NT2/D1 (cell line): Measurements from ENCODE around the gene CYP24A1.

Source experiments
- DNase-seq: peaks from one replicate; pipeline ENCODE4 v3.0.0-alpha.2; 2011; ENCODE audit warnings: low read depth, low spot score
- H3K27me3 ChIP-seq: 2 replicates; pipeline ENCODE4 v1.6.0; 2011; ENCODE audit warnings: mild to moderate bottlenecking; ENCODE audit not compliant: insufficient read length, insufficient read depth
- H3K36me3 ChIP-seq: 2 replicates; pipeline ENCODE4 v1.6.1; 2011; ENCODE audit warnings: mild to moderate bottlenecking, low read length, mixed read lengths; ENCODE audit not compliant: insufficient read depth, insufficient read length
- H3K4me1 ChIP-seq: 2 replicates; pipeline ENCODE4 v1.5.1; 2011; ENCODE audit not compliant: insufficient read depth, insufficient read length
- H3K4me3 ChIP-seq: 2 replicates; pipeline ENCODE4 v1.5.1; 2011; ENCODE audit warnings: low read depth; ENCODE audit not compliant: insufficient read length
- H3K9ac ChIP-seq: 2 replicates; pipeline ENCODE4 v1.6.0; 2011; ENCODE audit warnings: low read depth; ENCODE audit not compliant: insufficient read length
- H3K9me3 ChIP-seq: 2 replicates; pipeline ENCODE4 v1.5.1; 2011; ENCODE audit warnings: mild to moderate bottlenecking, low read length; ENCODE audit not compliant: insufficient read depth
- SUZ12 ChIP-seq: IDR thresholded peaks from 2 replicates; pipeline ENCODE4 v1.6.1; 2011; ENCODE audit not compliant: insufficient read length, insufficient read depth; ENCODE audit errors: extremely low read depth
- YY1 ChIP-seq: IDR thresholded peaks from 2 replicates; pipeline ENCODE4 v1.6.1; 2011; ENCODE audit not compliant: insufficient read length, insufficient read depth
- ZNF274 ChIP-seq: IDR thresholded peaks from 2 replicates; pipeline ENCODE4 v1.6.1; 2011; ENCODE audit warnings: mild to moderate bottlenecking, low read depth, low read length

The CYP24A1 gene

GRCh38 chr20:54119744-54120143, 54.0 kb downstream of the CYP24A1 start:
- no peaks in the 10 kb centered on the region for H3K36me3 ChIP-seq
- peaks cover 4% of the 10 kb centered on the region for H3K4me1 ChIP-seq
- no peak for TF ChIP-seq SUZ12
- no peak for TF ChIP-seq ZNF274
- TF ChIP-seq YY1, result no peak
- no peak for DNase-seq
- H3K9me3 ChIP-seq, result no peaks in the 10 kb centered on the region
- no peaks in the 10 kb centered on the region for H3K27me3 ChIP-seq
- H3K9ac ChIP-seq, result no peak overlapping the region
- H3K4me3 ChIP-seq, result no peak overlapping the region

GRCh38 chr20:54118220-54119001, 55.4 kb downstream of the CYP24A1 start:
- Histone ChIP-seq H3K9ac (no peak overlapping the region), H3K36me3 (no peaks in the 10 kb centered on the region), H3K27me3 (no peaks in the 10 kb centered on the region), H3K9me3 (no peaks in the 10 kb centered on the region), H3K4me3 (no peak overlapping the region), H3K4me1 (peaks cover 4% of the 10 kb centered on the region)
- TF ChIP-seq YY1 (no peak), ZNF274 (no peak), SUZ12 (no peak)
- no peak for DNase-seq

- H3K4me1 ChIP-seq, result peaks cover 4% of the 10 kb centered on the region
- H3K9ac ChIP-seq, result no peak overlapping the region
- H3K27me3 ChIP-seq, result no peaks in the 10 kb centered on the region
Observed at GRCh38 chr20:54116550-54117235, 57.1 kb downstream of the CYP24A1 start.

GRCh38 chr20:54115172-54115854, 58.5 kb downstream of the CYP24A1 start:
- H3K27me3 ChIP-seq, result no peaks in the 10 kb centered on the region
- H3K4me3 ChIP-seq, result no peak overlapping the region
- no peaks in the 10 kb centered on the region for H3K36me3 ChIP-seq
- no peak overlapping the region for H3K9ac ChIP-seq
- no peak for DNase-seq
- H3K9me3 ChIP-seq, result no peaks in the 10 kb centered on the region
- TF ChIP-seq SUZ12, result no peak
- no peak for TF ChIP-seq YY1
- TF ChIP-seq ZNF274, result no peak
- H3K4me1 ChIP-seq, result peaks cover 4% of the 10 kb centered on the region

More at GRCh38 chr20:54116550-54117235, 57.1 kb downstream of the CYP24A1 start:
- Histone ChIP-seq H3K9me3 (no peaks in the 10 kb centered on the region), H3K36me3 (no peaks in the 10 kb centered on the region), H3K4me3 (no peak overlapping the region)
- no peak for DNase-seq
- TF ChIP-seq ZNF274 (no peak), YY1 (no peak), SUZ12 (no peak)

DNA sequence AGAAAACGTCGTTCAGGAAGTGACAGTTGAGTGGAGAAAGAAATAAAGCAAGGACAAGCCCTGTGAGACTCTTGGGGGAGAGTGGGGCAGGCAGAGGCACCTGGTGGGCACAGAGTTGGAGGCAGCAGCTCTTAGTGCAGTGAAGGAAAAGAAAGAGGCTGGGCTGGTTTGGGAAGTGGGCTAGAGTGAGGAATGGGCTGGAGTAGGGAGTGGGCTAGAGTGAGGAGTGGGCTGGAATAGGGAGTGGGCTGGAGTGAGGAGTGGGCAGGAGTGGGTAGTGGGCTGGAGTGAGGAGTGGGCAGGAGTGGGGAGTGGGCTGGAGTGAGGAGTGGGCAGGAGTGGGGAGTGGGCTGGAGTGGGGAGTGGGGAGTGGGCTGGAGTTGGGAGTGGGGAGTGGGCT, 59.7 kb downstream of the CYP24A1 start:
- no peak for DNase-seq
- peaks cover 4% of the 10 kb centered on the region for H3K4me1 ChIP-seq
- no peak overlapping the region for H3K9ac ChIP-seq
- TF ChIP-seq YY1, result no peak
- no peaks in the 10 kb centered on the region for H3K9me3 ChIP-seq
- H3K36me3 ChIP-seq, result no peaks in the 10 kb centered on the region
- no peak overlapping the region for H3K4me3 ChIP-seq
- no peaks in the 10 kb centered on the region for H3K27me3 ChIP-seq

- no peak overlapping the region for H3K9ac ChIP-seq
- no peaks in the 10 kb centered on the region for H3K36me3 ChIP-seq
- TF ChIP-seq SUZ12, result no peak
- no peak for TF ChIP-seq YY1
- no peaks in the 10 kb centered on the region for H3K9me3 ChIP-seq
- peaks cover 4% of the 10 kb centered on the region for H3K4me1 ChIP-seq
- H3K27me3 ChIP-seq, result no peaks in the 10 kb centered on the region
- no peak overlapping the region for H3K4me3 ChIP-seq
- no peak for DNase-seq
Observed at GRCh38 chr20:54113566-54113965, 60.2 kb downstream of the CYP24A1 start.

- no peaks in the 10 kb centered on the region for H3K36me3 ChIP-seq
- DNase-seq, result no peak
- TF ChIP-seq YY1, result no peak
- H3K4me1 ChIP-seq, result peaks cover 4% of the 10 kb centered on the region
- no peaks in the 10 kb centered on the region for H3K27me3 ChIP-seq
- H3K9ac ChIP-seq, result no peak overlapping the region
- H3K4me3 ChIP-seq, result no peak overlapping the region
- H3K9me3 ChIP-seq, result no peaks in the 10 kb centered on the region
Observed at GRCh38 chr20:54112221-54112884, 61.4 kb downstream of the CYP24A1 start.
